IPS-11a (cell line): ENCODE measurements around the gene TTLL5.
"Not testable (repeated sequence)": the region's sequence is repeated elsewhere in the genome, so short reads cannot be mapped to it uniquely, and the experiment has no call there.

Experiments used
- H3K4me3 ChIP-seq: one replicate; pipeline ENCODE4 v1.5.1; 2013; ENCODE audit warnings: low read depth, low read length, control low read depth

The TTLL5 gene

DNA sequence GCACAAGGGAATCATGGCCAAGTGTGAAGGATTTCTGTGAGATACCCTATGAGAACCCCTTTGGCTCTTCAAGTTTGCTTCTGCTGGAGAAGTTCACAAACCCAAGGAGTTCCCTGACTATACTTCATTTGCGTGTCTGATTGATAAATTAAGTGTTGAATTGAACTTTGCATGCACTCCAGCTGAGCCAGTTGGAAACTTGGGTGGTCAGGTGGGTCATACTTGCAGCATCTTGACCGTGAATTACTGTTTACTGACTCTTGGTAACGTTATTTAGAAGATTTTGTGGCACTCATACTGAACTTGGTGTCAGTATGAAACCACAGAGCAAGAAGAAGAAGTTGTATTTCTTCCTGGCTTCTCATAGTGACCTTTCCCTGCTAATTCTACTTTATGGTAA lies 243.3 kb downstream of the TTLL5 start:
- H3K4me3 ChIP-seq: no peak overlapping the region

GRCh38 chr14:75905147-75905904 lies 244.3 kb downstream of the TTLL5 start:
- H3K4me3 ChIP-seq: no peak overlapping the region

DNA sequence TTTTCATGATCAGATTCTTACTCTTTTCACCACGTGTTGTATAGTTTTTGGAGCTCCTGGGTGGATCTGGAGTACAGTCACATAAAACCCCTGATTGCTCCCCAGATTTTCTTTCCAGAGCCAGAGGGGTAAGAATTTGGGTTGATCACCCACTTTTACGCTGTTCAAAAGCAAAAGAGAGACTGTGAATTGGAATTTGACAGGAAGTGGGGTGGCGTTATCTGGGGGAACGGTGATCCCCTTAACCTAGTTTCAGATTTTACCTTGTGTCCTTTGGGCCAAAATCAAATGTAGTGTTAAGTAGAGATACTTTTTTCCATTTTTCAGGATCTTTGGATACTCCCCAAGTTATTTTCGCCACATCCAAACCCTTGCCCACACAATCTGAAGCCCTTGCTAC lies 245.2 kb downstream of the TTLL5 start:
- no peak overlapping the region for H3K4me3 ChIP-seq

GRCh38 chr14:75906680-75907280 lies 245.7 kb downstream of the TTLL5 start:
- no peak overlapping the region for H3K4me3 ChIP-seq

DNA sequence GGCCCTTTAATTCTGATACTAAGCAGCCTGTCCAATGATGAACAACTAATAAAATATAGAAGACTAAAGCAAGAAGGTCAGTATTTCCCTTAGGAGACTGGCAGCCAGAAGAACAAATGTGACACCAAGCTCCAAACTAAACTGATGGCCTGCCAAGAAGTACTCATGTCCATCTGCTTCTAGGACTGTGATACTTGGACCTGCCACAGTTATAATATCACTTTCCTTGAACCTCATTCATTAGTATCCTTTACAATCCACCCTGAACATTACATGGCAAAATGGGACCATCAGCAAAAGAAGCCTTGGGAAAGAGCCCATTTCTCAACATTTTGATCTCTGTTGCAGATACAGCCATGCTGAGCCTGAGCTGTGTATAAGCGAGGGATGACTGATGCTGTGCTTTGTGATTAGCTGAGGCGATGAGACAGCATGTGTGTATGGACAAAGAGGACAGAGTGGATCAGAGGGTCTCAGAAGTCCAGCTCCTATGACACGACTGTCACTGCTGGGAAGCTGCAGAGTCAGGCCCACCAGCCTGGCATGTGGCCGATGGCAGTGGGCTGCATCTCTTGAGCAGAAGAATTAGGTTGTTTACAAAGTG lies 246.8 kb downstream of the TTLL5 start:
- H3K4me3 ChIP-seq: no peak overlapping the region

GRCh38 chr14:75909630-75910029 lies 248.6 kb downstream of the TTLL5 start:
- H3K4me3 ChIP-seq: no peak overlapping the region

- no peak overlapping the region for H3K4me3 ChIP-seq
Measured at GRCh38 chr14:75910048-75910447, 249.0 kb downstream of the TTLL5 start.

DNA sequence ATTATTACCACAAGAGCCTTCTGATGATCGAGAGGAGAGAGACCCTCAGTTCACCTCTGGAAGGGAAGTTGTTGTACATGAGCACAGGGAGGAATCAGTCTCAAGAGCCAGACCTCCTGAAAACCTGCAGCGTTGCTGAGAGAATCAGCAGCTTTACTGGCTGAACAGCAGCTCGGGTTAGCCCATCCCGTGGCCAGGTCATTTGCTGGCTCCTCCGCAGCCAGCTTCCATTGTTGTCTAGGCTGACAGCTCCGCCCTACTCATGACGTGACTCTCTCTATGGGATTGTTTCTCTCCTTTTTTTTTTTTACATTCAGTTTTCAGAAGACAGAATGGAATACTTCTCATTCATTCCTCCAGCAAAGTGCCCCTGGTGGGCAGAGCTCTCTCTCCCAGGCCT lies 250.8 kb downstream of the TTLL5 start:
- H3K4me3 ChIP-seq: no peak overlapping the region

DNA sequence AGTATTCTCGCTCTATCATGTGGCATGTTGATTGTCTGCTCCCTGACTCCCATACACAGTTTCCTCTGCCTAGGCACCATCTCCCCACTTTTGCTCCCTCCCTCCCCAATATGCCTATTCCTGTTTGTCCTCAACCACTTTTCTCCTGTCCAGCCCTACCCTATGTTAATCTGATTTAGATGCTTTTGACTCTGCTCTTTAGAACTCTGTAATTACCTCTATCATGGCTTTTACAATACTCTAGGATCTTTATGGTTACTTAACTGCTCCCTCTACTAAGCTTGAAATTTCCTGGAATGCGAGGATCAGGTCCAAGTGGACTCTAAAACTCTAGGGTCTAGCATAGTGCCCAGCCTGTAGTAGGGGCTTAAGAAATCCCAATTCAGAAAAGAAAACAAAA lies 252.1 kb downstream of the TTLL5 start:
- no peak overlapping the region for H3K4me3 ChIP-seq

DNA sequence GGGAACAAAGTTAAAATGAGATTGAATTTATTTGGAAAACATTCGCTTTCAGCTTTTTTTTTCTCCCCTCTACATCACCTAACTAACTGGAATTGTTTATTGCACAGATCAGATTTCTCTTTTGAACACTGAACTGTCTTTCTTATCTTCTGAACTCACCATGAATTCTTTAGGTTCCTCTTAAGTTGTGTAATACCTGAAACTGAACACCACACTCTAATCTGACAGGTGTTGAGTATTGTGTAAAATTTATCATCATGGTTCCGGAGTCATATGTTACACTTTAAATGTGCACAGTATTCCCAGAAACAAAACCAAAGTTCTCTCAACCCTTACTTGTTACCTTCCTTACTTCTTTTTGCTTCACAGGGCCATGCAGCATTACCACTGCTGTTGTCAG lies 254.0 kb downstream of the TTLL5 start:
- H3K4me3 ChIP-seq: no peak overlapping the region

DNA sequence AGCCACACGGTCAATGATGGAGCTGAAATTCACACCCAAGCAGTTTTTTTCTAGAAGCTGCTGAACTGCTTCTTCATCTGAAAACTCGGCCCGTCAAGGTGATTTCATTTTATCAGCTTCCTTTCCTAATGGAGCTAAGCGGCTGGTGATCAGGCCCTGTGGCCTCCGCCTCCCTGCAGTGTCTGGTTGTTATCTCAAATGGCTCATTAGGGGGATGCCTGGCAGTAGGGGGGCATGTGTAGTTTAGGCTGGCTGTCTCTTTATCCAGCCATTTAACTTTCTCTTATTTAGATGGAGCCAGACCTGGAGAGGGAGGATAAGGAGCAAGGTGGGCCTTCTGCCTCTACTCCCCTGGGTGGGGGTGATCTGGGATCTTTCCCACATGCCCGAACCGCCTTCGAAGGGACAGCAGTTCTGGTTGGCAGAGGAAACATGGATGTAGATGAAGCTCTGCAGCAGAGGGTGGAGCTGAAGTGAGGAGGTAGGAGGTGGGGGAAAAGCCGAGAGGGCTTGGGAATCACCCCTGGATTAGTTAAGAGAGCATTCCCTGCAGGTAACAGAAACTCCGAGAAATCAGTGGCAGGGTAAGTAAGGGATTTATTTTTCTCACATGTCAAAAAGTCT lies 256.4 kb downstream of the TTLL5 start:
- H3K4me3 ChIP-seq: no peak overlapping the region

DNA sequence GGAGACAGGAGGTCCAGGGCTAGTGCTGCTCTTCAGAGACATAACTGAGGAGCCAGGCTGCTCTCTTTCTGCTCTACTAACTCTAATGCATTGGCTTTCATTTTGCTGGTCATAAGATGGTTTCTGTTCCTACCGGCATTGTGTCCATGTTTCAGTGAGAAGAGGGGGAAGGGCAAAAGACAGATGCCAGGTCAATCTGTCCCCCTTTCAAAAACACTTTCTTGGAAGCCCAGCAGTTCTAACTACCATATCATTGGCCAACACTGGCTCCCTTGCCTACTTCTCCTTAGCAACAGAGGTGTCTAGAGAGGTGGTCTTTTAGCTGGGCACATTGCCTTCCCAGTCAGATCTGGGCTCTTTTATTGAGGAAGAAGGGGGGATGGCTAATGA lies 256.9 kb downstream of the TTLL5 start:
- H3K4me3 ChIP-seq: no peak overlapping the region

DNA sequence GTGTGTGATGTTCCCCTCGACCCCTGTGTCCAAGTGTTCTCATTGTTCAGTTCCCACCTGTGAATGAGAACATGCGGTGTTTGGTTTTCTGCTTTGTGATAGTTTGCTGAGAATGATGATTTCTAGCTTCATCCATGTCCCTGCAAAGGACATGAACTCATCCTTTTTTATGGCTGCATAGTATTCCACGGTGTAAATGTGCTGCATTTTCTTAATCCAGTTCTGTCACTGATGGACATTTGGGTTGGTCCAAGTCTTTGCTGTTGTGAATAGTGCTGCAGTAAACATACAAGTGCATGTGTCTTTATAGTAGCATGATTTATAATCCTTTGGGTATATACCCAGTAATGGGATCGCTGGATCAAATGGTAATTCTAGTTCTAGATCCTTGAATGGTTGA lies 259.4 kb downstream of the TTLL5 start:
- H3K4me3 ChIP-seq: not testable (repeated sequence)

- not testable (repeated sequence) for H3K4me3 ChIP-seq
Measured at GRCh38 chr14:75925141-75925840, 264.2 kb downstream of the TTLL5 start.

DNA sequence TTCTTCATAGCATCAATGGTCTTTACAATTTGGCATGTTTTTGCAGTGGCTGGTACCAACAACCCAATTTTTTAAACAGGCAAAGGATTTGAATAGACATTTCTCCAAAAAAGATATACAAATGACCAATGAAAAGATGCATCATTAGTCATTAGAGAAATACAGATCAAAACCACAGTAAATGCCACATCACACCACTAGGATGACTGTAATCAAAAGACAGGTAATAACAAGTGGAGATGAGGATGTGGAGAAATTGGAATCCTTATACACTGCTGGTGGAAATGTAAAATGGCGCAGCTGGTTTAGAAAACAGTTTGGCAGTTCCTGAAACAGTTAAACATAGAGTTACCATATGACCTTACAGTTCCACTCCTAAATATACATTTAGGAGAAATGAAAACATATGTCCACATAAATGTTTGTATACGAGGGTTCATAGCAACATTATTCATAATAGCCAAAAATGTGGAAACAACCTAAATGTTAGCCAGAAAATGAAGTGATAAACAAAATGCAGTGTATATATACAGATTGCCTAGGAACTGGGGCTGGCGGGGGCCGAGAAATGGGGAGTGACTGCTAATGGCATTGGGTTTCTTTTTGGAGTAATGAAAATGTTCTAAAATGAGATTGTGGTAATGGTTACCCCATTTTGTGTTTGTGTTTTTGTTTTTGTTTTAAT lies 265.5 kb downstream of the TTLL5 start:
- no peak overlapping the region for H3K4me3 ChIP-seq

- no peak overlapping the region for H3K4me3 ChIP-seq
Measured at GRCh38 chr14:75927564-75928087, 266.6 kb downstream of the TTLL5 start.

GRCh38 chr14:75928690-75929181 lies 267.7 kb downstream of the TTLL5 start:
- H3K4me3 ChIP-seq: no peak overlapping the region

GRCh38 chr14:75933712-75934296 lies 272.8 kb downstream of the TTLL5 start:
- no peak overlapping the region for H3K4me3 ChIP-seq

GRCh38 chr14:75934998-75935628 lies 274.1 kb downstream of the TTLL5 start:
- H3K4me3 ChIP-seq: no peak overlapping the region

DNA sequence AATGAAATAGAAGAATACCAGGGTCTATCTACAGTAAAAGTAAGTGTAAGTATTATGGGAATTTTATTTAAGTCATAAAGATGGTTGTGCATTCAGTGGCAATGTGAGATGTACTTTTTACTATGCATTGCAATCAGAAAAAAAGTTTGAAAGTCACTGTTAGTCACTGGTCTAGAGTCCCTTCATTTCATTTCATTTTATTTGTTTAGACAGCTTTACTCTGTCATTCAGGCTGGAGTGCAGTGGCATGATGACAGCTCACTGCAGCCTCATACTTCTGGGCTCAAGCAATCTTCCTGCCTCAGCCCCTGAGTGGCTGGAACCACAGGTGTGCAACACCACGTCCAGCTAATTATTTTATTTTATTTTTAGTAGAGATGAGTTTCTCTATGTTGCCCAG lies 278.2 kb downstream of the TTLL5 start:
- no peak overlapping the region for H3K4me3 ChIP-seq
